Heart right ventricle (tissue), 16 donors: ENCODE results near the gene TSC2. TPM values are rescaled to one million over a fixed set of nuclear protein-coding genes. Genes with fewer than 3 reads are reported as not detected.
A peak's percentile ranks its signal among the peaks of the same experiment; 100 is the strongest.

Experiments used
- ATAC-seq, 8 donors: fragments of 200-7000 bp; cut with Tn5 transposase; one replicate each; pipeline ENCODE4 v1.9.1; 2020; ENCODE audit warnings: mild to moderate bottlenecking in 8 of 8, moderate library complexity in 8 of 8, moderate number of reproducible peaks in 1 of 8
- DNase-seq, 2 donors: peaks; one replicate each; pipeline ENCODE4 v3.0.0-alpha.2; 2020
- H3K27ac ChIP-seq, 10 donors: fragments of 200-600 bp; sonication (generic) in 2 of 10; one replicate each; pipeline versions ENCODE4 v1.5.0 to v1.8.0; 2020 to 2022; ENCODE audit warnings: mild to moderate bottlenecking in 3 of 10
- H3K27me3 ChIP-seq, 7 donors: fragments of 200-600 bp; one replicate each; pipeline ENCODE4 v1.8.0; 2021 to 2022; ENCODE audit warnings: mild to moderate bottlenecking in 2 of 7
- H3K36me3 ChIP-seq, 9 donors: fragments of 200-600 bp; sonication (generic) in 1 of 9; one replicate each; pipeline versions ENCODE4 v1.5.0 to v1.8.0; 2020 to 2022; ENCODE audit warnings: mild to moderate bottlenecking in 2 of 9
- H3K4me1 ChIP-seq, 9 donors: fragments of 200-600 bp; sonication (generic) in 1 of 9; one replicate each; pipeline versions ENCODE4 v1.5.0 to v1.8.0; 2020 to 2022; ENCODE audit warnings: mild to moderate bottlenecking in 4 of 9
- H3K4me3 ChIP-seq, 10 donors: fragments of 200-600 bp; sonication (generic) in 2 of 10; one replicate each; pipeline versions ENCODE4 v1.5.0 to v1.8.0; 2020 to 2022; ENCODE audit warnings: mild to moderate bottlenecking in 7 of 10, moderate library complexity in 2 of 10
- H3K9me3 ChIP-seq, 11 donors: fragments of 200-600 bp in 10 of 11; sonication (generic) in 2 of 11; one replicate each; pipeline versions ENCODE4 v1.5.0 to v1.8.0; 2013 to 2022; ENCODE audit warnings: mild to moderate bottlenecking in 2 of 11, control low read depth in 1 of 11, moderate library complexity in 1 of 11
- CTCF ChIP-seq, 9 donors: fragments of 200-600 bp; sonication (generic) in 2 of 9; IDR thresholded peaks; one replicate each; pipeline versions ENCODE4 v1.5.0 to v1.8.0; 2021 to 2022; ENCODE audit warnings: antibody characterized with exemption in 9 of 9, mild to moderate bottlenecking in 5 of 9, moderate library complexity in 1 of 9
- whole genome bisulfite sequencing, 2 donors: extraction: QIAGEN DNeasy Blood & Tissue Kit; methylation state at CpG; one replicate each; pipeline ENCODE4 v1.1.7; 2013; ENCODE audit warnings: inconsistent platforms in 1 of 2; 5-methylcytosine and 5-hydroxymethylcytosine counted together
- intact Hi-C, 10 donors: fragments of 100-400 bp; cut with DNase I; formaldehyde crosslinking; loops; one replicate each; pipeline versions ENCODE4 v1.11.1 to v1.14.2; 2022
- polyA plus RNA-seq, 2 donors: library from polyadenylated mRNA; stranded (reverse); fragments of 200-250 nt; gene quantifications; one replicate each; pipeline ENCODE4 v1.2.3, GENCODE V29; 2013
- total RNA-seq, 10 donors: library from RNA; stranded (reverse); fragmentation: NEBNext Ultra II Directional in 3 of 10; extraction: Animal tissue kit (Norgen Biotek cat#: 25700) in 3 of 10; gene quantifications; one replicate each; pipeline versions ENCODE4 v1.2.1 to v1.2.4, GENCODE V29; 2021 to 2023
- donor health status: Arrhythmogenic right ventricular cardiomyopathy.
- donor health status: ischemic (EF 13 %, LVEDD 7.1; RV severe dilation, severe dysfunction).
- donor health status: healthy with polysubstance abuse.
- donor health status: DM: no; HTN: yes; CAD: no.
- donor health status: DM: no; HTN: no; CAD: no.
- donor health status: ischemic (EF 25% LVEDD 6.9; RV normal size, moderate dysfunction).
- donor health status: ischemic (EF 25% LVEDD 5.7; RV mildly dilated, moderate dysfunction).
- donor health status: healthy.
- donor health status: DM: yes; HTN: yes; CAD: no.
- donor health status: Ischemic cardiomyopathy.
- donor health status: ischemic (EF 35%, LVEDD 5.7; RV mildly dilated, moderate dysfunction).
- donor health status: nonischemic (EF 11% LVEDD 7.7; RV severe dilation, severe dysfunction).
- donor health status: DM: yes; HTN: yes; CAD: no.
- donor health status: PGD.
- donor health status: ischemic (EF 29% LVEDD 5.4; RV normal size, mild dysfunction).
- donor health status: nonischemic (EF 23%, LVEDD 6.1; RV moderate dilation, normal function).

The TSC2 gene
- total and polyA plus RNA-seq, 12 donors = 28.8 to 87.0 (median 71.5) TPM

DNA sequence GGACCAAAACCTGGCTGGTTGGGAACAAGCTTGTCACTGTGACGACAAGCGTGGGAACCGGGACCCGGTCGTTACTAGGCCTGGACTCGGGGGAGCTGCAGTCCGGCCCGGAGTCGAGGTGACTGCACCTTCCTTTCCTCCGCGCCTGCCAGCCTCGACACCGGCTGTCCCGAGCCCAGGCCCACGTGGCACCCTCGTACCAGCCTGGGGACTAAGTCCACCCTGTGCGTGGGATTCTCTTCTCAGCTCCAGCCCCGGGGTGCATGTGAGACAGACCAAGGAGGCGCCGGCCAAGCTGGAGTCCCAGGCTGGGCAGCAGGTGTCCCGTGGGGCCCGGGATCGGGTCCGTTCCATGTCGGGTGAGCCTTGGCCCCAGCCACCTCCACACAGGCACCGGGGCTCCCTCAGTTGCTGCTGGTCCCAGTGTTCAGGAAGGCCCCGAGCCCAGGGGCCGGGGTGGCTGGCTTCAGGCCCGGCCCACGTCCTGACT, 31.6 kb downstream of the TSC2 start:
- ATAC-seq (no peak), DNase-seq (no peak)
- 94 to 96% methylated on average over 29 to 30 of the region's 30 CpGs for WGBS, 2 donors
- Histone ChIP-seq H3K27ac (no peak overlapping the region), H3K9me3 (no peaks in the 10 kb centered on the region), H3K4me1 (peaks cover 5 to 33% (median 28%) of the 10 kb centered on the region in 9 donors), H3K4me3 (no peak overlapping the region), H3K27me3 (no peaks in the 10 kb centered on the region), H3K36me3 (peaks cover 0 to 100% (median 59%) of the 10 kb centered on the region in 9 donors)
- intact Hi-C loops = no loop called here
- TF ChIP-seq CTCF (IDR thresholded peaks at IDR 0.05) = no peak

GRCh38 chr16:2079991-2080390, 32.2 kb downstream of the TSC2 start:
- Histone ChIP-seq H3K4me3 (no peak overlapping the region), H3K36me3 (peaks cover 0 to 100% (median 59%) of the 10 kb centered on the region in 9 donors), H3K27ac (no peak overlapping the region), H3K4me1 (peaks cover 5 to 33% (median 28%) of the 10 kb centered on the region in 9 donors), H3K27me3 (no peaks in the 10 kb centered on the region), H3K9me3 (no peaks in the 10 kb centered on the region)
- intact Hi-C loops = loop anchor here in 1 of 10 donors (10.0 kb wide), 2 partner anchors 55 to 65 kb away; partner anchors contain the start of genes NHERF2 and RAB26
- 94% methylated on average over 16 of the region's 16 CpGs for WGBS, 2 donors
- no peak for TF ChIP-seq CTCF (IDR thresholded peaks at IDR 0.05)
- DNase-seq (no peak), ATAC-seq (no peak)

DNA sequence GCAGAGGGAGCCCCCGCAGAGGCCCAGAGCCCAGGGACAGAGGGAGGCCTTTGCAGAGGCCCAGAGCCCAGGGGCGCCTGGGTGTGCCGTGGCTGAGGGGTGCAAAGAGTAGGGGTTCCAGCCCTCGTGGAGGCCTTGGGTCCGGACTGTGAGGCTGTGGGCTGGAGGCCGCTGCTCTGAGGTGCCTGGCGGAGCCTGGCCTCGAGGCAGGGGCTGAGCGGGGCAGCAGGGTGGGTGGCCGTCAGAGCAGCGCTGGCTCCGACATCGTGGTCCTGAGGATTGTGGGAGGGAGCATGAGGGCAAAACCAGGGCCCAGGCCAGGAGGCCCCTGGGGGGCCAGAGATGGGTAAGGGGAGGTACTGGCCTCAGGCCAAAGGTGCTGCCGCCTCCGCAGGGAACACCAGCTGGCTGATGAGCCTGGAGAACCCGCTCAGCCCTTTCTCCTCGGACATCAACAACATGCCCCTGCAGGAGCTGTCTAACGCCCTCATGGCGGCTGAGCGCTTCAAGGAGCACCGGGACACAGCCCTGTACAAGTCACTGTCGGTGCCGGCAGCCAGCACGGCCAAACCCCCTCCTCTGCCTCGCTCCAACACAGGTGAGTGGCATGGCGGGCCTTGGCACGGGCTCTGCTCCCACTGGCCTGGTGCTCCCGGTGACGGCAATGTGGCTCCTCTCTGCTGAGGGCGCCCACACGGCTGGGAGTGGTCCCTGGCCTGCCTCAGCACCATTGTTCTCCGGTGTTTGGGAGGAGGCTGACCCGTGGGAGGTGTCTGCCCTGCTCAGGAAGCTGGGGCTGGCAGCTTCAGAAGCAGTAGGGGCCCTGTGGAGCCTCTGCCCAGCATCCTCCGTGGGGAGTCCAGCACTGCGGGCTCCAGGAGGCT, 33.7 kb downstream of the TSC2 start:
- no peak for TF ChIP-seq CTCF (IDR thresholded peaks at IDR 0.05)
- no peaks in the 10 kb centered on the region for H3K27me3 ChIP-seq
- intact Hi-C loops = loop anchor here in 2 of 10 donors (2.0 to 10.0 kb wide), 3 partner anchors 31 to 63 kb away; partner anchors contain the start of genes NHERF2 (in 1 of the 2) and RAB26 (in 1 of the 2)
- peak; percentile 3 to 49 (median 24) for ATAC-seq
- H3K9me3 ChIP-seq = no peaks in the 10 kb centered on the region
- no peak for DNase-seq
- peaks cover 5 to 33% (median 28%) of the 10 kb centered on the region in 9 donors for H3K4me1 ChIP-seq
- WGBS, 2 donors = 75 to 81% methylated on average over 35 of the region's 35 CpGs
- H3K4me3 ChIP-seq = no peak overlapping the region
- H3K27ac ChIP-seq = peak overlapping the region in 8 of 10 donors; percentile 12 to 64 (median 50)
- peaks cover 0 to 100% (median 61%) of the 10 kb centered on the region in 9 donors for H3K36me3 ChIP-seq

- ATAC-seq (peak; percentile 20 to 53 (median 33)), DNase-seq (peak; percentile 34 to 43)
- TF ChIP-seq CTCF (IDR thresholded peaks at IDR 0.05) = peak in 4 of 9 donors; percentile 11 to 27 (median 16)
- peak overlapping the region in 8 of 10 donors; percentile 12 to 64 (median 50) for H3K27ac ChIP-seq
- H3K9me3 ChIP-seq = no peaks in the 10 kb centered on the region
- WGBS, 2 donors = 66 to 71% methylated on average over 32 of the region's 32 CpGs
- no peaks in the 10 kb centered on the region for H3K27me3 ChIP-seq
- intact Hi-C loops = loop anchor here in 2 of 10 donors (2.0 to 10.0 kb wide), 3 partner anchors 32 to 62 kb away; partner anchors contain the start of genes NHERF2 (in 1 of the 2) and RAB26 (in 1 of the 2)
- no peak overlapping the region for H3K4me3 ChIP-seq
- H3K4me1 ChIP-seq = peaks cover 5 to 33% (median 28%) of the 10 kb centered on the region in 9 donors
- H3K36me3 ChIP-seq = peaks cover 0 to 100% (median 63%) of the 10 kb centered on the region in 9 donors
Measured at GRCh38 chr16:2082171-2082982, 34.6 kb downstream of the TSC2 start.
